HG03175 (cell line): ENCODE data around the gene MAP3K15.
A peak's percentile ranks its signal among the peaks of the same experiment; 100 is the strongest.
"Not testable (repeated sequence)": the region's sequence is repeated elsewhere in the genome, so short reads cannot be mapped to it uniquely, and the experiment has no call there.

Source experiments
- ATAC-seq: cut with Tn5 transposase; IDR thresholded peaks from one replicate; pipeline ENCODE4 v1.9.1; 2021; ENCODE audit warnings: mild to moderate bottlenecking, moderate library complexity; ENCODE audit not compliant: unreplicated experiment

MAP3K15 gene

DNA sequence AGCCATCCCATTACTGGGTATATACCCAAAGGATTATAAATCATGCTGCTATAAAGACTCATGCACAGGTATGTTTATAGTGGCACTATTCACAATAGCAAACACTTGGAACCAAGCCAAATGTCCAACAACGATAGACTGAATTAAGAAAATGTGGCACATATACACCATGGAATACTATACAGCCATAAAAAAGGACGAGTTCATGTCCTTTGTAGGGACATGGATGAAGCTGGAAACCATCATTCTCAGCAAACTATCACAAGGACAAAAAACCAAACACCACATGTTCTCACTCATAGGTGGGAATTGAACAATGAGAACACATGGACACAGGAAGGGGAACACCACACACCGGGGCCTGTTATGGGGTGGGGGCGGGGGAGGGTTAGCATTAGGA is 92.6 kb downstream of the MAP3K15 start:
- not testable (repeated sequence) for ATAC-seq

- ATAC-seq: no peak
Measured at GRCh38 chrX:19410259-19410658, 105.0 kb downstream of the MAP3K15 start.

DNA sequence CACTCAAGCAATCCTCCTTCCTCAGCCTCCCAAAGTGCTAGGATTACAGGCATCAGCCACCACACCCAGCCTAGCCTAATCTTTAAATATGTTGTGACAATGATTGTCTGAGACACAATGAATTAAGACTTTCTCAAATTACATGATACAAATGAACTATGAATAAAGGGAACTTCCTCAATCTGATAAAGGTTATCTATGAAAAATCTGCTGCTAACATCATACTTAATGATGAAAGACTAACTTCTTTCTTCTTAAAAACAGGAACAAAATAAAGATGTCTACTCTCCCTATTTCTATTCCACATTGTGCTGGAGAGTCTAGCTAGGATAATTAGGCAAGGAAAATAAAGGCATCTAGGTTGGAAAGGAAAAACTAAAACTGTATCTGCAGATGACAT is 111.6 kb downstream of the MAP3K15 start:
- no peak for ATAC-seq

GRCh38 chrX:19392703-19393102 is 122.6 kb downstream of the MAP3K15 start:
- no peak for ATAC-seq

DNA sequence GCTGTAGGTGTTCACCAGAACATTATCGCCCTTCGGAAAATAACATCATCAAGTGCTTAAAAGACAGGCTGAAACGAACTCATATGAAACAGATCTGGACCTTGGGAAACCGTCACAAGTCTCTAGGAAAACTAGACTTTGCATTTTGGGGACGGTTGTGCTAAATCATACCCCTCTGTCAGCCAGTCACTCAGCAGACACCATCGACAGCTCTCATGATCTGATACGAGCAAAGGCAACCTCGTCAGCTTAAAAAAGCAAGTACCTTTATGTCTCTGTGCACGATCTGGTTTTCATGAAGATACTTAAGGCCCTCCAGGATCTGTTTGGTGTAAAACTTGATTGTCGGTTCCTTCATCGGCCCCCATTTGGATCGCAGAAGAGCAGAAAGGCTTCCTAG is 123.2 kb downstream of the MAP3K15 start:
- no peak for ATAC-seq

- ATAC-seq: no peak
Measured at GRCh38 chrX:19389227-19389845, 126.0 kb downstream of the MAP3K15 start.

DNA sequence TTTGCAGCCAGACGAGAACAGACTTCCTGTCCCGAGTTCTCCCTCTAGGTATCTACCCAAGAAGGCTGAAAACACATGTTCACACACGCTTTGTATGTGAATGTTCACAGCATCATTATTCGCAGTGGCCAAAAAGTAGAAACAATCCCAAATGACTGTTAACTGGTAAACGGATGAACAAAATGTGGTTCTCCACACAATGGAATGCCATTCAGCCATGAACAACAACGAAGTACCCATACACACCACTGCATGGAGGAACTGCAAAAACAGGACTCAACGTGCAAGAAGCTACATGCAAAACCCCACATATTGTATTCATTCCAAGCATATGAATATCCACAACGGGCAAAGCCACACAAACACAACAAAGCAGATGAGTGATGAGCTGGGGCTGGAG is 126.6 kb downstream of the MAP3K15 start:
- no peak for ATAC-seq

DNA sequence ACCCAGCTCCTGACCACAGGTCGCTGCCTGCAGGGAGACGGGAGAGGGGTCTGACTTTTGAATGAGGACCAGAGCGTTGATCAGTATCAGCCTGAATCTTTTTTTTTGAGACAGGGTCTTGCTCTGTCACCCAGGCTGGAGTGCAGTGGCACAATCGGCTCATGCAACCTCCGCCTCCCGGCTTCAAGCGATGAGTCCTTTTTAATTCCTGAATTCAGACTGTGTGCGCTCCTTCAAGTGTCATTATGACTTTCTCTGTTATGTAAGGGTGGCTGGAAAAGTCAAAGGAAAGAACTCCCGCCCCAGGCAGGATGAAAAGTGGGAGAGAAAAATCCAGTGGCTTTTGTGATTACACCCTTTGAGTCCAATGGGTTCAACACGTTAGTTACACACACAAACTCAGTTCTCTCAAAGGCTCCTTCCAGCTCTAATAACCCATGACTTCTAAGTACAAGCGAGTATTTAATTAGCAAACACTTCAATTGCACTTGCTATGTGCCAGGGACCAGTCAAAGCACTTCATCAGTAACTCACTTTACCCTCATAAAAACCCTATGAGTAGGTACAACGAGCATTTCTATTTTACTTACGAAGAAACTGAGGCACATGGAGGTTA is 127.1 kb downstream of the MAP3K15 start:
- ATAC-seq: no peak

DNA sequence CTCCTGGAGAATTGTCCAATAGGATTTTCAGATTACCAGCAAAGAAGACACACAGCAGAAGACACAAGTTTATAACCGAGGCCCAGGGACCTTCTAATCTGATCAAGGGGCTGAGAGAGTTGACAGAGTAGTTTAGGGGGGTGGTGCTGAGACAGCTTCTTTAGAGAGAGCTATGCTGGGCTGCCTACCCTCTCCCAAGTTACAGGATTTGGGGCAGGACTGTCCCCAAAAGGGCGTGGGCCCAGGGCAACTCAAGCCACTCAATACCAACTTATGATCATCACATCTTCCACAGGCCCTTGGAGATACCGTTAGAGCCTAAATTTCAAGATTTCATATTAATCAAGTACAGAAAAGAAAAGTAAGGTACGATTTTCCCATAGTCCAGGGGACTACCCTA is 128.6 kb downstream of the MAP3K15 start:
- no peak for ATAC-seq

DNA sequence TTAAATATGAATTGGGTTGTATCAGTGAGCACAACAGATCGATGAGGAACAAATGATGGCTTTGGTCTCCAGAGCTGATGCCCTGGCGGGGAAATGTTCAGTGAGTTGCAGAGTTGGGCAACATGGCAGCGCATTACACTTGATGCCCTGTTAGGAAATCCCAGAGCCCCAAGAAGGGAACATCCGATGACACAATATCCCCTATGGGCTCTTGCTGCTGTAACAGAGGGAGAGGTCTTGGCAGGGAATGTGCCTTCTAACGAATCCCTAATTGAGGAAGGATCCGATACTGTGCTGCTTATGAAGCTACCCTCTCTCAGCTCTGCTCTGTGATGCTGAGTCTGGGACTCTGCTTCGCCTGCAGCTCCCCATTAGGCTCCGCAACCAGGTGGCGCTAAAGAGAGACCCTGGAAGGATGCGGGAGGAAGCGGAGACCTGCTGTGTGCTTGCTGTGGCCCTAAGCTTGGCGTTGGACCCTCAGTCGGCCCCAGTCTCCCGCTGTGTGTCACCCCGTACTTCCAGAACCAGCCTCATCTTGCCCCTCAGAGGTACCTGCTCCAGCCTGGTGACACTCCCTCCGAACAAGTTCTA is 132.7 kb downstream of the MAP3K15 start:
- no peak for ATAC-seq

DNA sequence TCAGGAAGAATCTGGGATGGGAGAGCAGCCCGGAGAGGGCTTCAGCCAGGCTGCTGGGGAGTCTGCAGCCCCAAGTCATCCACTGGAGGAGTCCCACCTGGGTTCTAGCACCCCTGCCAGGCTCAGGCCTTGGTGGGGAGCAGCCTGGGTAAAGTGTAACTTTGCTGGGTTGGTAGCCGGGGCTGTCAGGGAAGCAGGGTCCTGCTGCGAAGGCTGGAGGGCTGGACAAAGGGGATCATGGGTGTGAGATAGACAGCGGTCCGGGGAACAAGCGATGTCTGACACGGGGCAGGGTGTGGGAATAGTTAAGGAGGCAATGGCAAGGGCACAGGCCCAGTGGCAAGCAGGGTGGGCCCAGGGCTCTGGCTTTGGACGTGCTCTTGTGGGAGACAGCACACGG is 134.0 kb downstream of the MAP3K15 start:
- no peak for ATAC-seq

DNA sequence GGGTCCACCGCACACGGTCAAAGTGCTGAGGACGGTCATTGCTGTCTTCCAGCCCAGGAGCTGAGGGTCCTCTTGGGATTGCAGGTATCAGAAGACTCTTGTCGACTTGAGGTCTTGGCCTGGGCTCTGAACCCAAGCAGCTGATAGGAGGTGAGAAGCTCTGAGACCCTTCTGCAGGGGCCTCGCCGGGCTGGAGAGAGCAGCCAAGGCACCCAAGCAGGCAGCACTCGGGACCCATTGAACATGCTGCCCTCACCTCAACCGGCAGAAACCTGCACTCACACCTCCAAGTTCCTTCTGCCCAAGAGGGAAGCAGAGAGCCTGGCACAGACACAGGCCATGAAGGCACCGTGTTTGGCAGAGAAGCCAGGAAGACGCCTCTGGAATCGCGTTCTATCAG is 137.5 kb downstream of the MAP3K15 start:
- ATAC-seq: no peak

DNA sequence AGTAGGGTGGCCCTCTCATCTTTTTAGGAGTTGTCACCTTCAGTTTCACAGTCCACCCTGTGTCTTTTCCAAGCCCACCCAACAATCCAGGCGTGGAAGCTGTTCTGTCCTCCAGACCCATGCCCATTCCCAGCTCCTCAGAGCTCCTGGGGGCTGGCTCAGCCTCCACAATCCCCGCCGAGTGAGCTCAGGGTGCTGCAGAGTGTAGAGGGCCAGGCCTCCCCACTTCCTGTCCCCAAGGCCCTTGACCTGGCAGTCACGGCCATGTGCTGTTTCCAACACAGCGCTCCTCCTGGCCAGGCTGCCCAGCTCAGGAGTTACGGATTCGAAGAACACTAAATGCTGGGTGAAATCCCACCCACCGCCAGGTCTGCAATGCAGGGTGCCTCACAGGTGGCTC is 139.8 kb downstream of the MAP3K15 start:
- ATAC-seq: no peak

DNA sequence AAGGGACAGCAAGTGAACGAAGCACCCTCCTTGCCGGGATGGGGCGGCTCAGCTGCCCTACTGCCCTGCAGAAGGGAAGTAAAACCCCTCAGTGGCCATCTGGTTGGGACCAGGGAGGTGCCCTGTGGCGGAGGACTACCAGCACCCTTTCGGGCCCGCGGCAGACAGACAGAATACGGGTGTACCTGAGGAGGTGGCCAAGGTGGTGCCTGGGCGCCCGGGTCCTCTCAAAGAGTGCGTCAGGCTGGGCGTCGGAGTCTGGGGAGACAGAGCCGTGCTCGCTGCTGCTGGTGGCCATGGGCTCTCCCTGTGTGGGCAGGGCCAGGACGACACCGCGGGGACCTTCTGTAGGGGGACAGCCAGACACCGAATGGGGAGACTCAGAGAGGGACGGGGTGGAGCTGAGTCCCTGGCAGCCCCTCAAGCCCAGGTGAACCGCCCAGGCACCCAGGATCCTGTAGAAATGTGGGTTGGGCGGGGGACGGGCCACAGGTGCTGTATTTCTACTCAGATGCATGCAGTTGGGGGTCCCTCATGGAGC is 141.9 kb downstream of the MAP3K15 start:
- ATAC-seq: no peak

GRCh38 chrX:19372547-19373331 is 142.6 kb downstream of the MAP3K15 start:
- peak; percentile 37 for ATAC-seq

- peak; percentile 86 for ATAC-seq
Measured at GRCh38 chrX:19372170-19372546, 143.2 kb downstream of the MAP3K15 start.

DNA sequence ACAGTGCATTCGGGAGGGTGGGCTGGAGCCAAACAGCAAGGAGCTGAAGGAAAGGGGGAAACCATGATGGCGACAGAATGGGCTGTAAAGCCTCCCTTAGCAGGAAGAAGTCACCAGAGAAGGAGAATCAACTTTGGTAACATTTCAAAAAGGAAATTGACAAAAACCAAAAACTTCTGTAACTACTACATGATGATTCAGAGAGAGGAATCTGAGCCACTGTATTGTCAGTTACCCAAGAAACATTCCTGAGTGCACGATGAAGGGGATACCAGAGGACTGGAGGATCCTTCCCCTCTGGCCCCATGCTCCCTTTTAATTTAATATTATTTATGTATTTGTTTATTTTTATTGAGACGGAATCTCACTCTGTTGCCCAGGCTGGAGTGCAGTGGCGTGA is 145.2 kb downstream of the MAP3K15 start:
- no peak for ATAC-seq

GRCh38 chrX:19368576-19368975 is 146.7 kb downstream of the MAP3K15 start:
- ATAC-seq: no peak

GRCh38 chrX:19361701-19362100 is 153.6 kb downstream of the MAP3K15 start:
- ATAC-seq: no peak

DNA sequence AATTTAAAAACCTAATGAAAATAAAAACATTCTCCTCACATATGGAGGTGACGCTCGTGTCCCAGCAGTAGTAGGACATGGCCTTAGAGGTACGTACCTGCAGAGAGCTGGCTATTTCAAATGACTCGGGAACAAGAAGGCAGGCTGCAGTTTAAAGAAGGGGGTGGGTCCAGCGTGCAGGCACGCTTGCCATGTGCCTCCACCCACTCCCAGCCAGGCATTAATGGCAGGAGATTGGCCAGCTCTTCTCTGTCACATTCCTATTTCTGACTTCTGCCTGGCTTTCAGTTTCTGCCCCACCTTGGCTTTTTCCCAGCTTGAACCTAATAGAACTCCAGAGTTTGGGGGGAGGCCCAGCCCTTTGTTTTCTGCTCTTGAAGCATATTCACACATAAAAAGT is 154.4 kb downstream of the MAP3K15 start:
- no peak for ATAC-seq

- no peak for ATAC-seq
Measured at GRCh38 chrX:19358521-19358920, 156.8 kb downstream of the MAP3K15 start.

DNA sequence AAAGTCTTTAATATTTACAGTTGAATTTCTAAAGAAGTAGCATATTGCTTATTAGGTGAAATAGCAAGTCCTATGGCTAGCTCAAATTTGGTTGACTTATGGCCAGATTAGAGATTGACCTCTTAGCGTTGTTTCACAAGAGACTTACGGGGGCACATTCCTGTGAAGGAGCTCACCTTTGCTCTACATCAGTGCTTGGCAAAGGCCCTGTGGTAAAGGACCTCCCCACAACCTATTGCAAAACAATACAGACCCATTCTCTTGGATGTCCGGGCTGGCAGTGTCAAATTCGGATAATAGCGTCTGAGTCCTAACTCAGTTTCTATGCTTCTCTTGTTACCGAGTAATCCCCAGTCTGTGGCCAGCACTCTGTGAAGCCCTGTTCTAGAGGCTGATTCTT is 160.7 kb downstream of the MAP3K15 start:
- no peak for ATAC-seq
